Smooth muscle cell (in vitro differentiated cells): ENCODE results near the gene ZFP36. TPM values are rescaled to one million over a fixed set of nuclear protein-coding genes. Genes with fewer than 3 reads are reported as not detected.

Experiments used
- DNase-seq: peaks from one replicate; lab custom pipeline; 2025; ENCODE audit not compliant: unreplicated experiment; lab: John Stamatoyannopoulos, UW
- H2AFZ ChIP-seq: fragments of 200-600 bp; sonication (generic); 2 replicates; pipeline ENCODE4 v1.6.0; 2016; ENCODE audit warnings: antibody characterized with exemption, low read depth, mild to moderate bottlenecking
- H3F3A ChIP-seq: fragments of 200-600 bp; sonication (generic); 2 replicates; pipeline ENCODE4 v1.6.0; 2017; ENCODE audit warnings: antibody characterized with exemption, low read depth
- H3K27ac ChIP-seq: fragments of 200-600 bp; sonication (generic); 2 replicates; pipeline ENCODE4 v1.5.1; 2016; ENCODE audit warnings: low read depth, mild to moderate bottlenecking
- H3K27me3 ChIP-seq: fragments of 200-600 bp; sonication (generic); 2 replicates; pipeline ENCODE4 v1.6.1; 2016; ENCODE audit warnings: low read depth, mild to moderate bottlenecking
- H3K36me3 ChIP-seq: fragments of 200-600 bp; sonication (generic); 2 replicates; pipeline ENCODE4 v1.5.1; 2016; ENCODE audit warnings: low read depth
- H3K4me1 ChIP-seq: fragments of 200-600 bp; sonication (generic); 2 replicates; pipeline ENCODE4 v1.5.1; 2016; ENCODE audit warnings: low read depth
- H3K4me2 ChIP-seq: fragments of 200-600 bp; sonication (generic); 2 replicates; pipeline ENCODE4 v1.6.0; 2016; ENCODE audit warnings: mild to moderate bottlenecking
- H3K4me3 ChIP-seq: fragments of 200-600 bp; sonication (generic); 2 replicates; pipeline ENCODE4 v1.5.1; 2016; ENCODE audit warnings: mild to moderate bottlenecking
- H3K79me2 ChIP-seq: fragments of 200-600 bp; sonication (generic); 2 replicates; pipeline ENCODE4 v1.6.0; 2016; ENCODE audit warnings: low read depth, mild to moderate bottlenecking
- H3K9ac ChIP-seq: fragments of 200-600 bp; sonication (generic); 2 replicates; pipeline ENCODE4 v1.6.0; 2016; ENCODE audit warnings: low read depth
- H3K9me3 ChIP-seq: fragments of 200-600 bp; sonication (generic); replicated peaks from 2 replicates; pipeline ENCODE4 v1.5.1; 2016; ENCODE audit warnings: low read depth
- H4K20me1 ChIP-seq: fragments of 200-600 bp; sonication (generic); 2 replicates; pipeline ENCODE4 v1.6.0; 2016; ENCODE audit warnings: low read depth
- WGBS: methylation state at CpG from one replicate; pipeline ENCODE4 v1.1.7; 2016; ENCODE audit warnings: low lambda C conversion rate; 5-methylcytosine and 5-hydroxymethylcytosine counted together
- polyA plus RNA-seq: library from polyadenylated mRNA; unstranded; fragments of >200 nt; fragmentation: Nextera tagmentation; extraction: Ambion mirVana; gene quantifications from 2 replicates; pipeline ENCODE4 v1.2.1, GENCODE V29; 2016
- total RNA-seq: library from RNA; depleted of rRNA; stranded (reverse); fragments of >200 nt; gene quantifications from 2 replicates; pipeline ENCODE4 v1.2.3, GENCODE V29; 2014
- TF ChIP-seq, protein P1 (sequence below): fragments of 200-600 bp; sonication (generic); IDR thresholded peaks from 2 replicates; pipeline ENCODE4 v1.5.1; 2017; ENCODE audit warnings: borderline replicate concordance, mild to moderate bottlenecking, antibody characterized with exemption; ENCODE audit not compliant: insufficient read depth, poor library complexity, severe bottlenecking

The ZFP36 gene
- total and polyA plus RNA-seq, 2 experiments from 2014 or later = 44.7 to 281 TPM

- no peaks in the 10 kb centered on the region for H3K36me3 ChIP-seq
- peak overlapping the region; percentile 100 for H3K27ac ChIP-seq
- peaks cover 9% of the 10 kb centered on the region for H4K20me1 ChIP-seq
- H3K9ac ChIP-seq = peak overlapping the region; percentile 99
- DNase-seq = peak; percentile 86
- WGBS = 5% methylated on average over 49 of the region's 59 CpGs
- no peaks in the 10 kb centered on the region for H3K27me3 ChIP-seq
- H2AFZ ChIP-seq = no peak overlapping the region
- peaks cover 17% of the 10 kb centered on the region for H3K4me1 ChIP-seq
- H3K9me3 ChIP-seq = no peaks in the 10 kb centered on the region
- H3K79me2 ChIP-seq = peaks cover 9% of the 10 kb centered on the region
- H3K4me2 ChIP-seq = peak overlapping the region; percentile 98
- H3K4me3 ChIP-seq = peak overlapping the region; percentile 62
- H3F3A ChIP-seq = peaks cover 39% of the 10 kb centered on the region
- TF ChIP-seq, protein P1, sequence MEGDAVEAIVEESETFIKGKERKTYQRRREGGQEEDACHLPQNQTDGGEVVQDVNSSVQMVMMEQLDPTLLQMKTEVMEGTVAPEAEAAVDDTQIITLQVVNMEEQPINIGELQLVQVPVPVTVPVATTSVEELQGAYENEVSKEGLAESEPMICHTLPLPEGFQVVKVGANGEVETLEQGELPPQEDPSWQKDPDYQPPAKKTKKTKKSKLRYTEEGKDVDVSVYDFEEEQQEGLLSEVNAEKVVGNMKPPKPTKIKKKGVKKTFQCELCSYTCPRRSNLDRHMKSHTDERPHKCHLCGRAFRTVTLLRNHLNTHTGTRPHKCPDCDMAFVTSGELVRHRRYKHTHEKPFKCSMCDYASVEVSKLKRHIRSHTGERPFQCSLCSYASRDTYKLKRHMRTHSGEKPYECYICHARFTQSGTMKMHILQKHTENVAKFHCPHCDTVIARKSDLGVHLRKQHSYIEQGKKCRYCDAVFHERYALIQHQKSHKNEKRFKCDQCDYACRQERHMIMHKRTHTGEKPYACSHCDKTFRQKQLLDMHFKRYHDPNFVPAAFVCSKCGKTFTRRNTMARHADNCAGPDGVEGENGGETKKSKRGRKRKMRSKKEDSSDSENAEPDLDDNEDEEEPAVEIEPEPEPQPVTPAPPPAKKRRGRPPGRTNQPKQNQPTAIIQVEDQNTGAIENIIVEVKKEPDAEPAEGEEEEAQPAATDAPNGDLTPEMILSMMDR = no peak
Observed at GRCh38 chr19:39402346-39403300, 4.0 kb upstream of the ZFP36 start.

DNA sequence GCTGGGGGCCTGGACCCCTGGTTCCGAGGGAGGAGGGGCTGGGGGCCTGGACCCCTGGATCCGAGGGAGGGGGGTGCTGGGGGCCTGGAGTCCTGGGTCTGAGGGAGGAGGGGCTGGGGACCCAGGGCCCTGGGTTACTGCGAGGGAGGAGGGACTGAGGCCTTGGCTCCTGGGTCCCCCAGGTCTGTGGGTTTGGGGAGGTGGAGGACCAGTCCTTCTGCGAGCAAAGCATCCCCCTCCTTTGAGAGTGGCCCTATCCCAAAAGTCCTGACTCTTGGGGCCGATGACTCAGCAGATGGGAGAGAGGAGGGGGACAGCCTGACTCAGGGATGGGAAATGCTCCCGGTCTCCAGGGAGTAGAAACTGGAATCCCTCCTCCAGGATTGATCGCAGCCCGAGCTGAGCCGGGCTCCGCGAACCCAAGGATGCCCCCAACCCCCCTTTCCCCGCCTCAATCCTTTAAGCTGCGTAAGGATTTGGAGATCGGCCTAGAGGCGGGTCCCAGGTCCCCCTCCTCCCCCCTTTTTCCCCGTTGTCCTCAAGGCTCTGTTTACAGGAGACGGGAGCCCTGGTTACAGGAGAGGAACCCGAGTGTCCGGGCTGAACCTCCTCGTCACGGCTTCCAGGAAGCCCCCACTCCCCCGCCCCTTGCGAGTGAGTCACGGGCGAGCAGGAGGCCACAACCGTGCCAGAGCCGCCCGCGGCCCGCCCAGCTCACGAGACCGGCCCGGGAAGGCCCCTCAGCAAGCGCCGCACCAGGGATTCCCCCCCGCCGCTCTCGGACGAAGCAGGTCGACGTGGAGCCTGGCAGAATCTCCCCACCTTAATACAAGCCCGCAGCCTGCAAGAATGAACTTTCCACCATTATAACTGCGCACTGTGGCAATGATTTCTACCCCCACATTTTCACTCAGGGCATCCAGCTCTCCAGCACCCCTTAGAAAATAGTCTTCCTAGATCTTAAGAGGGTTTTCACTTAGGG lies 3.0 kb upstream of the ZFP36 start:
- DNase-seq = peak; percentile 96

DNA sequence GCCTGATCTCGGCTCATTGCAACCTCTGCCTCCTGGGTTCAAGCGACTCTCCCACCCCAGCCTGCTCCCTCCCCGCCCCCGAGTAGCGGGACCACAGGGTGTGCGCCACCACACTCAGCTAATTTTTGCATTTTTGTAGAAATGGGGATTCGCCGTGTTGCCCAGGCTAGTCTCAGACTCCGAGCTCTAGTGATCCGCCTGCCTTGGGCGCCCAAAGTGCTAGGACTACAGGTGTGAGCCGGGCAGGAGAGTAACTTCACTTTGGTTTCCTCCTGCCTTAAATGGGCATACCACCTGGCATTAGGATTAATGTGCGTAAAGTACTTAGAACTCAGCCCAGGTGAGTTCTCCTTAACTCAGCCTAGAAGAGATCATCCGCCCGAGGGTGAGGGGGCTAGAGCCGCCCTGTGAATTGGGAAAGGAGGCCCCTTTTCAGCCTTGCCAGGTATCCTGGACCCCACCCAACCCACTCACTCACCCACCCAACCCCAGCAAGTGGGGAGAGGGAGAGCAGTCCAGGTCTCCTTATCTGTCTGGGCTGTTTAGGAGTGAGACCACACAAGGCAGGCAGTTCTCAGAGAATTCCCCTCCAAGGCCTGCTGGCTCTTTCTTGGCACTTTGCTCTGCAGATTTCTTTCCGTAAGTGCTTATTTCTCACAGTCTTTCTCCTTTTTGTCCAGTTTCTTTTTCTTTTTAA lies 1.2 kb upstream of the ZFP36 start:
- Histone ChIP-seq H3F3A (peaks cover 35% of the 10 kb centered on the region), H3K9me3 (no peaks in the 10 kb centered on the region), H2AFZ (no peak overlapping the region), H3K4me3 (peak overlapping the region; percentile 96), H3K36me3 (no peaks in the 10 kb centered on the region), H3K4me1 (peaks cover 21% of the 10 kb centered on the region), H4K20me1 (peaks cover 23% of the 10 kb centered on the region), H3K79me2 (peaks cover 27% of the 10 kb centered on the region), H3K27ac (peak overlapping the region; percentile 95), H3K27me3 (no peaks in the 10 kb centered on the region), H3K4me2 (peak overlapping the region; percentile 94), H3K9ac (no peak overlapping the region)
- WGBS = 92% methylated on average over 17 of the region's 17 CpGs
- TF ChIP-seq, protein P1 = no peak
- DNase-seq = no peak

More for the DNA sequence above, 3.0 kb upstream of the ZFP36 start:
- H3K4me1 ChIP-seq = peaks cover 13% of the 10 kb centered on the region
- 3% methylated on average over 28 of the region's 43 CpGs for WGBS
- peak overlapping the region; percentile 62 for H3K4me3 ChIP-seq
- H3K27me3 ChIP-seq = no peaks in the 10 kb centered on the region
- H4K20me1 ChIP-seq = peaks cover 19% of the 10 kb centered on the region
- no peaks in the 10 kb centered on the region for H3K9me3 ChIP-seq
- peak overlapping the region; percentile 98 for H3K4me2 ChIP-seq
- peaks cover 19% of the 10 kb centered on the region for H3K79me2 ChIP-seq
- no peaks in the 10 kb centered on the region for H3K36me3 ChIP-seq
- TF ChIP-seq, protein P1 = no peak
- no peak overlapping the region for H2AFZ ChIP-seq
- peak overlapping the region; percentile 100 for H3K27ac ChIP-seq
- H3K9ac ChIP-seq = peak overlapping the region; percentile 99
- peaks cover 37% of the 10 kb centered on the region for H3F3A ChIP-seq
